Measurements from ENCODE around the gene UBXN11. TPM values are rescaled to one million over a fixed set of nuclear protein-coding genes. Genes with fewer than 3 reads are reported as not detected.

The UBXN11 gene, protein sequence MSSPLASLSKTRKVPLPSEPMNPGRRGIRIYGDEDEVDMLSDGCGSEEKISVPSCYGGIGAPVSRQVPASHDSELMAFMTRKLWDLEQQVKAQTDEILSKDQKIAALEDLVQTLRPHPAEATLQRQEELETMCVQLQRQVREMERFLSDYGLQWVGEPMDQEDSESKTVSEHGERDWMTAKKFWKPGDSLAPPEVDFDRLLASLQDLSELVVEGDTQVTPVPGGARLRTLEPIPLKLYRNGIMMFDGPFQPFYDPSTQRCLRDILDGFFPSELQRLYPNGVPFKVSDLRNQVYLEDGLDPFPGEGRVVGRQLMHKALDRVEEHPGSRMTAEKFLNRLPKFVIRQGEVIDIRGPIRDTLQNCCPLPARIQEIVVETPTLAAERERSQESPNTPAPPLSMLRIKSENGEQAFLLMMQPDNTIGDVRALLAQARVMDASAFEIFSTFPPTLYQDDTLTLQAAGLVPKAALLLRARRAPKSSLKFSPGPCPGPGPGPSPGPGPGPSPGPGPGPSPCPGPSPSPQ
- total RNA-seq (30.8 TPM), polyA plus RNA-seq (10 to 100 TPM in 3 of 4 donors, 1 to 10 TPM in 1; 8.1 to 15.2 (median 11.0) TPM)

DNA sequence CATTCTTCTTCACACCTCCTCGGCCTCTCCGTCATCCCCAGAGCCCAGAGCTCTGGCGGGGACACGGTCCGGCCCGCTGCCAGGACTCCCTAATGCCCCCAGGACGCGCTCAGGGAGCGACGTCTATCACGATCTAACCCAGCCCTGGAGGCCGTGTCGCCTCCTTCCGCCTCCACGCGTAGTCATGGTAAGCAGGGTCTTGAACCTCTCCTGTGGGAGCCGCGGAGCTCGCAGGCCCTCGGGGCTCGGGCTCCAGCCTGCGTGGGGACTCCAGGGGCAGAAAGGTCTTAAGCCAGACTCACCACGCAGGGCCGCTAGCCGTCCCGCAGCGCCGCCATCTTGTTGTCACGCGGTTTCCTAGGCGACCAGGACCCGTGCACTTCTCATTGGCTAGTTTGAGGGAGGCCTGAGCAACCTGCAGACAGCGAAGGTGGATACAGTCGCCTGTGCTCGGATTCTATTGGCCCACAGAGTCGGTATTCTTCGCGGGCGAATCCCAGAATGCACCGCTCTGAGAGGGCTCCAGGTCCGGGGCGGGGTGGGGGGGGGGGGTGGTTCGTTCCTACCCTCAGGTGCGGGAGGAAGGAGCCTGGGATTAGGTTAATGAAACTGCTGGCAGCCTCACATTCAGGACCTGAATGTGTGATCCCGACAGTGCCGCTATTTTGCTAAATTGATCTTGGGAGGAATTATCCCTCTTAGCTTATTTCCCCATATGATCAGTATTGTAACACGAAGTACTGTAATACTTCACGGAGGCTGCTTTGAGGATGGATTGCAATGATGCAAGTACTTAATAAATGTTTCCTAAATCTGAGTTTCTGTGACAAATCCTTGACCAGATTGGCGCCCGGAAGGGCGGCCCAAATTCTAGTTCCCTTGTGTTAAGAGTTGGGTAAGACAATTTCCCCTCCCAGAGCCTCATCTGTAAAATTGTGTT, at the start of gene UBXN11:
TSS of gene UBXN11 (minus strand) at position 347 of the 940 bp plus-strand sequence. CDS start 3,753 bp downstream, outside the sequence.
- Mint-ChIP-seq H3K9me3 (no peaks in the 10 kb centered on the region), H3K27me3 (no peaks in the 10 kb centered on the region), H3K27ac (peak within 1 kb of the TSS; percentile 94 to 96 (median 96)), H3K36me3 (no peaks in the 10 kb centered on the region), H3K4me3 (peak within 1 kb of the TSS; percentile 86 to 100 (median 98)), H3K4me1 (peaks cover 13 to 40% (median 25%) of the 10 kb centered on the region in 4 donors)
- peaks cover 31% of the 10 kb centered on the region for H3K4me1 ChIP-seq (ENCODE audit: control insufficient read depth, insufficient read depth, low read length, poor library complexity, severe bottlenecking)
- H3K36me3 ChIP-seq (ENCODE audit: control insufficient read depth, insufficient read depth, low read length) = no peaks in the 10 kb centered on the region
- peak within 1 kb of the TSS; percentile 81 for H3K27ac ChIP-seq (ENCODE audit: insufficient read depth, low read length, poor library complexity, severe bottlenecking)
- H3K9me3 ChIP-seq (ENCODE audit: control insufficient read depth in 2 of 2, low read length in 2 of 2) = no peaks in the 10 kb centered on the region
- peak within 1 kb of the TSS; percentile 81 for H3K4me3 ChIP-seq (ENCODE audit: low read depth, low read length)
- DNase-seq (peak; percentile 92 to 97 (median 93)), ATAC-seq (ENCODE audit: low read depth in 2 of 2) (peak; percentile 100)
- no peaks in the 10 kb centered on the region for H3K27me3 ChIP-seq (ENCODE audit: control insufficient read depth, insufficient read depth, low read length)

DNA sequence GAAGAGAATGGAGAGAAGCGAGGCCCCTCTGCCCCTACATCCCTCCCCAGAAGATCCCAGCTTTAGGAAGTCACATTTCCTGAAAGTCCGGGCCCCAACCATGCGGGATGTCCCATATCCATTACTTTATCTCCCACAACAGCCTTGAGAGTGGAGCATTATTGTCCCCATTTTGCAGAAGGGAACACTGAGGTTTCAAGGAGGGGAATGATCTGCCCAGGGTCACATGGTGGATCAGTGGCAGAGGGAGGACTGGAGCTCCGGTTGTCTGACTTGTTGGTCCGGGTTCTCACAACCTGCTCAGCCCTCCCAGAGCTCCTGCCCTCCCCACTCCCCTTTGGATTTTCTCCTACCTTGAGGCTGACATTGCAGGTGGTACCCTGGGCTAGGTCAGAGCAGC, 49.7 kb upstream of the UBXN11 start:
- Mint-ChIP-seq H3K4me1 (peaks cover 0 to 32% (median 16%) of the 10 kb centered on the region in 4 donors), H3K36me3 (no peaks in the 10 kb centered on the region), H3K27ac (no peak overlapping the region), H3K27me3 (peaks cover 17% of the 10 kb centered on the region), H3K9me3 (no peaks in the 10 kb centered on the region), H3K4me3 (no peak overlapping the region)
- DNase-seq (no peak), ATAC-seq (ENCODE audit: low read depth in 2 of 2) (no peak)
- Histone ChIP-seq H3K27ac (ENCODE audit: insufficient read depth, low read length, poor library complexity, severe bottlenecking) (no peak overlapping the region), H3K4me3 (ENCODE audit: low read depth, low read length) (no peak overlapping the region), H3K4me1 (ENCODE audit: control insufficient read depth, insufficient read depth, low read length, poor library complexity, severe bottlenecking) (peaks cover 27% of the 10 kb centered on the region), H3K27me3 (ENCODE audit: control insufficient read depth, insufficient read depth, low read length) (no peaks in the 10 kb centered on the region), H3K36me3 (ENCODE audit: control insufficient read depth, insufficient read depth, low read length) (no peaks in the 10 kb centered on the region), H3K9me3 (ENCODE audit: control insufficient read depth in 2 of 2, low read length in 2 of 2) (no peaks in the 10 kb centered on the region)

DNA sequence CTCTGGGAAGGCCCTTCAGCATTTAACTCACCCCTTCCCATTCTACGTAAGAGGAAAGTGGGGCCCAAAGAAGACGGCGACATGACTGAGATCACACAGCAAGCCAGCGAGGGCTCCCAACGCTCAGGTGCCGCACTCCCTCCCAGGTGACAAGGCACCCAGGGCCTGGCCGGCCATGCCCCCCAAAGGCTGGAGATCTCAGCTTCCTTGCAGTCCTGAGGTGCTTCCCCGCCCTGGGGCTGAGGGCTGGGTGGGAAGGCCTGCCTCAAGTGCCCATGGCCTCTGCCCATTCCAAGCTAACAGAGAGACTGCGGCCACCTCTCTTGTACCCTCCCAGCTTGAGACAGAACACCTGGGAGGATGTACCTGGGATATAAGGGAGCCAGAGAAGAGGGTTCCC, 48.5 kb upstream of the UBXN11 start:
- H3K4me3 Mint-ChIP-seq = no peak overlapping the region
- no peak for DNase-seq
- no peaks in the 10 kb centered on the region for H3K36me3 Mint-ChIP-seq
- Histone ChIP-seq H3K27ac (ENCODE audit: insufficient read depth, low read length, poor library complexity, severe bottlenecking) (no peak overlapping the region), H3K27me3 (ENCODE audit: control insufficient read depth, insufficient read depth, low read length) (no peaks in the 10 kb centered on the region), H3K4me3 (ENCODE audit: low read depth, low read length) (no peak overlapping the region), H3K36me3 (ENCODE audit: control insufficient read depth, insufficient read depth, low read length) (no peaks in the 10 kb centered on the region), H3K9me3 (ENCODE audit: control insufficient read depth in 2 of 2, low read length in 2 of 2) (no peaks in the 10 kb centered on the region), H3K4me1 (ENCODE audit: control insufficient read depth, insufficient read depth, low read length, poor library complexity, severe bottlenecking) (peaks cover 15% of the 10 kb centered on the region)
- H3K27me3 Mint-ChIP-seq = peaks cover 5% of the 10 kb centered on the region
- no peak overlapping the region for H3K27ac Mint-ChIP-seq
- H3K4me1 Mint-ChIP-seq = peaks cover 0 to 20% (median 14%) of the 10 kb centered on the region in 4 donors
- ATAC-seq (ENCODE audit: low read depth in 2 of 2) = no peak
- no peaks in the 10 kb centered on the region for H3K9me3 Mint-ChIP-seq

DNA sequence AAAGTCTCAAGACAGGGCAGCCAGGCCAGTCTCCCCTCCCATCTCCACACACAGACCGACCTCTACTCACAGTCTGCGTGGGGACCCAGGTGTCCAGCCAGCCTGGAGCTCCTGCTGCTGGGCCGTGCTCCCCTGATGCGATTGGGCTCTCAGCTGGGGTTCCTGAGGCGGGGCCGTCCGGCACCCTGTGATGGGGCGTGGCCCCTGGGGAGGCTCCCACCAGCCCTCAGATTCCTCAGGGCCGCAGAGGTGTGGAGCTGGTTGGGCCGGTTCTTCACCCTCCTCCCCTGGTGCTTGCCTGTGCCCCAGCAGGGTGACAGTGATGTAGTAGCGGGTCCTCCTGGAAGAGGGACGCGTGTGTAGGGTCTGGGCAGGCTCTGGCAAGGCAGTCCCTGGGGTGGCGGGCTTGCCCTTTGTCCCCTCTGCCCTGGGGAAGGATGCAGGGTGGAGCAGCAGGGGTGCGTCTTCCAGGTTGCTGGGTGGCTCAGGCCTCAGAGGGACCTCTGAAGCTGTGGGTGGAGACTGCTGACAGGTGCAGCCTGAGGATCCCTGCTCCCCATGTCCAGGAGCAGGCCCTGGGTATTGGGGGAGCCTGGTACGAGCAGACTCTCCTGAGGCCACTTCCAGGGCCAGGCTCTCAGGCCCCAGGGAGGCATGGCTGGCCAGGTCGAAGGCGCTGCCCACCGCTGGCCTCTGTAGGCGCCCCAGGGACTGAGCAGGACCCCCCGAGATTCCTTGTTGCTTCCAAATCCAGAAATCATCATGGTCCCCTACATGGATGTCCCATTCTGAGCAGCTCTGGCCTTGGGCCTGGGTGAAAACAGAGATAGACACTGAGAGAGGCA, 47.8 kb upstream of the UBXN11 start, which contains the start of gene CRYBG2:
TSS of gene CRYBG2 (minus strand) at position 155 of the 845 bp plus-strand sequence. CDS start 7,473 bp downstream, outside the sequence.
- no peak within 1 kb of the TSS for H3K4me3 ChIP-seq (ENCODE audit: low read depth, low read length)
- Mint-ChIP-seq H3K4me1 (peaks cover 0 to 15% (median 12%) of the 10 kb centered on the region in 4 donors), H3K27ac (no peak within 1 kb of the TSS), H3K27me3 (no peaks in the 10 kb centered on the region), H3K4me3 (no peak within 1 kb of the TSS), H3K9me3 (no peaks in the 10 kb centered on the region), H3K36me3 (no peaks in the 10 kb centered on the region)
- no peak for DNase-seq
- H3K27me3 ChIP-seq (ENCODE audit: control insufficient read depth, insufficient read depth, low read length) = no peaks in the 10 kb centered on the region
- H3K27ac ChIP-seq (ENCODE audit: insufficient read depth, low read length, poor library complexity, severe bottlenecking) = no peak within 1 kb of the TSS
- H3K4me1 ChIP-seq (ENCODE audit: control insufficient read depth, insufficient read depth, low read length, poor library complexity, severe bottlenecking) = peaks cover 10% of the 10 kb centered on the region
- H3K36me3 ChIP-seq (ENCODE audit: control insufficient read depth, insufficient read depth, low read length) = no peaks in the 10 kb centered on the region
- no peaks in the 10 kb centered on the region for H3K9me3 ChIP-seq (ENCODE audit: control insufficient read depth in 2 of 2, low read length in 2 of 2)
- ATAC-seq (ENCODE audit: low read depth in 2 of 2) = no peak

DNA sequence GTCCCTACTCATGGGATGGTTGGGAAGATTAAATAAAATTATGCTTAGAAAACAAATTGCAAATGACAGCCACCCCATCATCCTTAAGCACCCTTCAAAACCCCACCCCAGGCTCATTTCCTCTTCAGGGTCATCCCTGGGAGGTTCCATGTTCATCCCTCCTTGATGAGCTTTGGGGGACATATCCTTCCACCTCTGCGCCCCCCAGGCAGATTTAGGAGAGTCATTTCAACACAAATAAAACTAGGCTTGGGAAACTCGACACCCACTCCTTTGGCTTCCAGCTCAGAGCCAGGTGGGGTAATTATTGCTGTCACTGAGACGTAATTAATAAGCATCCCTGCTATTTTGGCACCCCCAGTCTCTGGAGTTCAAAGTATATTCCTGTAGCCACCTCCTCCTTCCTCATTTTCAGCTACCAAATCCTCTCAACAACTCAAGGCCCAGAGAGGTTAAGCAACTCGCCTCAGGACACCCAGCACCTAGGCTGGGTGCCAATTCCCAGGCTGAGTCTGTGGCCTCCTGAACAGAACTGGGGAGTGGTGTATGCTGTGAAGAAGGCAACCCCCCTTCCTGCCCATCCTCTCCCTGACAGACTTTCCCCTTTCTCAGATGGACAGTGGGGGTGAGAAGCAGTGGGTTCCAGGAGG, 46.9 kb upstream of the UBXN11 start:
- Mint-ChIP-seq H3K36me3 (no peaks in the 10 kb centered on the region), H3K9me3 (no peaks in the 10 kb centered on the region), H3K4me1 (peaks cover 0 to 6% (median 4%) of the 10 kb centered on the region in 4 donors), H3K27me3 (no peaks in the 10 kb centered on the region), H3K4me3 (no peak overlapping the region), H3K27ac (no peak overlapping the region)
- H3K36me3 ChIP-seq (ENCODE audit: control insufficient read depth, insufficient read depth, low read length) = no peaks in the 10 kb centered on the region
- no peaks in the 10 kb centered on the region for H3K9me3 ChIP-seq (ENCODE audit: control insufficient read depth in 2 of 2, low read length in 2 of 2)
- DNase-seq = no peak
- no peak overlapping the region for H3K4me3 ChIP-seq (ENCODE audit: low read depth, low read length)
- H3K27ac ChIP-seq (ENCODE audit: insufficient read depth, low read length, poor library complexity, severe bottlenecking) = no peak overlapping the region
- ATAC-seq (ENCODE audit: low read depth in 2 of 2) = no peak
- peaks cover under 1% of the 10 kb centered on the region for H3K4me1 ChIP-seq (ENCODE audit: control insufficient read depth, insufficient read depth, low read length, poor library complexity, severe bottlenecking)
- no peaks in the 10 kb centered on the region for H3K27me3 ChIP-seq (ENCODE audit: control insufficient read depth, insufficient read depth, low read length)

DNA sequence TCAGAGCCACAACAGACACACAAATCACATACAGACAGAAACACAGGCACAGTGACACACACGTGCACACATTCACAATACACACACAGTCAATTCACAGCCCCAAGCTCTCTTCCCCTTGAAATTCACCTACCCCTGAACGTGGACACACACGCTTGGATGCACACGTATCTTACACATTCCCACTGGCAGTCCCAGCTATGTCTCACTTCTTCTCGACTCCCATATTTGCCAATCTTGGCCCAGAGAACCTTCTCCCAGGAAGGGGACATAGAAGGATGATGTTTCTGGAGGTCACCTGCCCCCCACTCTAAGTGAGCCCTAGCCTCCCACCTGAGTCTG, 45.9 kb upstream of the UBXN11 start:
- Histone ChIP-seq H3K27me3 (ENCODE audit: control insufficient read depth, insufficient read depth, low read length) (no peaks in the 10 kb centered on the region), H3K36me3 (ENCODE audit: control insufficient read depth, insufficient read depth, low read length) (no peaks in the 10 kb centered on the region), H3K9me3 (ENCODE audit: control insufficient read depth in 2 of 2, low read length in 2 of 2) (no peaks in the 10 kb centered on the region), H3K4me3 (ENCODE audit: low read depth, low read length) (no peak overlapping the region), H3K27ac (ENCODE audit: insufficient read depth, low read length, poor library complexity, severe bottlenecking) (no peak overlapping the region), H3K4me1 (ENCODE audit: control insufficient read depth, insufficient read depth, low read length, poor library complexity, severe bottlenecking) (no peaks in the 10 kb centered on the region)
- DNase-seq = no peak
- H3K36me3 Mint-ChIP-seq = no peaks in the 10 kb centered on the region
- no peak overlapping the region for H3K4me3 Mint-ChIP-seq
- H3K27ac Mint-ChIP-seq = no peak overlapping the region
- no peak for ATAC-seq (ENCODE audit: low read depth in 2 of 2)
- H3K9me3 Mint-ChIP-seq = no peaks in the 10 kb centered on the region
- H3K4me1 Mint-ChIP-seq = peaks cover 0 to 5% (median 1%) of the 10 kb centered on the region in 4 donors
- no peaks in the 10 kb centered on the region for H3K27me3 Mint-ChIP-seq
